Epithelial cell of proximal tubule (primary cell): ENCODE data around the gene BAIAP2L2. TPM values are rescaled to one million over a fixed set of nuclear protein-coding genes. Genes with fewer than 3 reads are reported as not detected.
"Not testable (repeated sequence)": the region's sequence is repeated elsewhere in the genome, so short reads cannot be mapped to it uniquely, and the experiment has no call there.

Source experiments
- DNase-seq: peaks from one replicate; pipeline ENCODE4 v3.0.0-alpha.2; 2011; ENCODE audit warnings: low read depth
- H3K4me3 ChIP-seq: 2 replicates; pipeline ENCODE4 v1.5.1; 2011; ENCODE audit warnings: low read depth, mild to moderate bottlenecking, low read length
- CTCF ChIP-seq: conservative IDR thresholded peaks from 2 replicates; pipeline ENCODE4 v1.5.1; 2012; ENCODE audit warnings: low read depth, mild to moderate bottlenecking, low read length
- total RNA-seq: library from RNA; depleted of rRNA; stranded (reverse); fragments of >200 nt; gene quantifications from 2 replicates; pipeline ENCODE4 v1.2.3, GENCODE V29; 2015

BAIAP2L2 gene
- total RNA-seq, 1 donor from 2014 or later = 6.5 TPM

GRCh38 chr22:38080474-38080849 lies 30.0 kb downstream of the BAIAP2L2 start:
- no peak overlapping the region for H3K4me3 ChIP-seq
- no peak for TF ChIP-seq CTCF
- no peak for DNase-seq

- no peak for TF ChIP-seq CTCF
- H3K4me3 ChIP-seq = no peak overlapping the region
- DNase-seq = no peak
Observed at GRCh38 chr22:38079804-38080203, 30.7 kb downstream of the BAIAP2L2 start.

- DNase-seq, H3K4me3 ChIP-seq: not testable (repeated sequence)
Observed at GRCh38 chr22:38079208-38079607, 31.3 kb downstream of the BAIAP2L2 start.

GRCh38 chr22:38078046-38078840 lies 32.2 kb downstream of the BAIAP2L2 start:
- H3K4me3 ChIP-seq = no peak overlapping the region
- DNase-seq = no peak
- no peak for TF ChIP-seq CTCF

GRCh38 chr22:38077595-38077994 lies 32.9 kb downstream of the BAIAP2L2 start:
- no peak for DNase-seq
- no peak overlapping the region for H3K4me3 ChIP-seq
- TF ChIP-seq CTCF = no peak

GRCh38 chr22:38077096-38077495 lies 33.4 kb downstream of the BAIAP2L2 start:
- DNase-seq = no peak
- H3K4me3 ChIP-seq = no peak overlapping the region

GRCh38 chr22:38075961-38076360 lies 34.5 kb downstream of the BAIAP2L2 start:
- no peak for TF ChIP-seq CTCF
- H3K4me3 ChIP-seq = no peak overlapping the region
- DNase-seq = no peak

More at GRCh38 chr22:38077096-38077495, 33.4 kb downstream of the BAIAP2L2 start:
- TF ChIP-seq CTCF = no peak
